ENCODE data around the gene ELK4.

ELK4 gene

DNA sequence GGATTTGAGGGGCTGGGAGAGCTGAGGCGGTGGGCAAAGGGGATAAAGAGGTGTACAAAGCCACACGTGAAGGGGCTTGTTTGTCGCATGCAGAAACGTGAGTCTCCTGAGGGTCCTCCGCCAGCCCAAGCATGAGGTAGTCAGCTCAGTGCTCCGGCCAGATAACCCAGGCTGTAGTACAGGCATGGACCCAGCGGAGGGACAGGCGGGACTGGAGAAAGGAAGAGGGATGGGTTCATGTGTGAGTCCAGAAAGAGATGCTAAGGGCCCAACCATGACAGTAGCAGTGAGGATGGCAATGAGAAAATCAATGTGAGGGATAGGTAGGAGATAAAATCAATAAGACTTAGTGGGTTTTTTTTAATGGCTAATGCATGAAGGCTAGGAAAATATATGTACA, 13.7 kb upstream of the ELK4 start:
- Histone ChIP-seq H3K79me2 (ENCODE audit: low read length) (no peaks in the 10 kb centered on the region), H3K9me3 (replicated peaks; ENCODE audit: insufficient read depth, low read length) (no peaks in the 10 kb centered on the region), H3K9me2 (replicated peaks; ENCODE audit: insufficient read depth, low read length) (no peaks in the 10 kb centered on the region), H2AFZ (ENCODE audit: low read length) (no peak overlapping the region), H3F3A (ENCODE audit: insufficient read depth, low read length) (no peaks in the 10 kb centered on the region), H3K27me3 (replicated peaks; ENCODE audit: insufficient read depth, low read length) (no peaks in the 10 kb centered on the region), H4K20me1 (ENCODE audit: insufficient read depth, low read length) (no peaks in the 10 kb centered on the region), H3K9ac (ENCODE audit: low read length) (no peak overlapping the region), H3K27ac (ENCODE audit: low read length) (no peak overlapping the region), H3K36me3 (replicated peaks; ENCODE audit: insufficient read depth, low read length) (no peaks in the 10 kb centered on the region), H3K4me1 (ENCODE audit: low read length) (no peaks in the 10 kb centered on the region), H3K4me2 (ENCODE audit: low read depth, low read length) (no peak overlapping the region), H3K4me3 (ENCODE audit: low read length) (no peak overlapping the region)
- no peak for TF ChIP-seq EZH2phosphoT487 (IDR thresholded peaks at IDR 0.05; ENCODE audit: low read length)
- TF ChIP-seq, protein P1, sequence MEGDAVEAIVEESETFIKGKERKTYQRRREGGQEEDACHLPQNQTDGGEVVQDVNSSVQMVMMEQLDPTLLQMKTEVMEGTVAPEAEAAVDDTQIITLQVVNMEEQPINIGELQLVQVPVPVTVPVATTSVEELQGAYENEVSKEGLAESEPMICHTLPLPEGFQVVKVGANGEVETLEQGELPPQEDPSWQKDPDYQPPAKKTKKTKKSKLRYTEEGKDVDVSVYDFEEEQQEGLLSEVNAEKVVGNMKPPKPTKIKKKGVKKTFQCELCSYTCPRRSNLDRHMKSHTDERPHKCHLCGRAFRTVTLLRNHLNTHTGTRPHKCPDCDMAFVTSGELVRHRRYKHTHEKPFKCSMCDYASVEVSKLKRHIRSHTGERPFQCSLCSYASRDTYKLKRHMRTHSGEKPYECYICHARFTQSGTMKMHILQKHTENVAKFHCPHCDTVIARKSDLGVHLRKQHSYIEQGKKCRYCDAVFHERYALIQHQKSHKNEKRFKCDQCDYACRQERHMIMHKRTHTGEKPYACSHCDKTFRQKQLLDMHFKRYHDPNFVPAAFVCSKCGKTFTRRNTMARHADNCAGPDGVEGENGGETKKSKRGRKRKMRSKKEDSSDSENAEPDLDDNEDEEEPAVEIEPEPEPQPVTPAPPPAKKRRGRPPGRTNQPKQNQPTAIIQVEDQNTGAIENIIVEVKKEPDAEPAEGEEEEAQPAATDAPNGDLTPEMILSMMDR (IDR thresholded peaks at IDR 0.05; ENCODE audit: low read length), result no peak
- no peak for TF ChIP-seq EZH2 (optimal IDR thresholded peaks at IDR 0.05; ENCODE audit: low read depth, low read length)
- DNase-seq, result no peak

DNA sequence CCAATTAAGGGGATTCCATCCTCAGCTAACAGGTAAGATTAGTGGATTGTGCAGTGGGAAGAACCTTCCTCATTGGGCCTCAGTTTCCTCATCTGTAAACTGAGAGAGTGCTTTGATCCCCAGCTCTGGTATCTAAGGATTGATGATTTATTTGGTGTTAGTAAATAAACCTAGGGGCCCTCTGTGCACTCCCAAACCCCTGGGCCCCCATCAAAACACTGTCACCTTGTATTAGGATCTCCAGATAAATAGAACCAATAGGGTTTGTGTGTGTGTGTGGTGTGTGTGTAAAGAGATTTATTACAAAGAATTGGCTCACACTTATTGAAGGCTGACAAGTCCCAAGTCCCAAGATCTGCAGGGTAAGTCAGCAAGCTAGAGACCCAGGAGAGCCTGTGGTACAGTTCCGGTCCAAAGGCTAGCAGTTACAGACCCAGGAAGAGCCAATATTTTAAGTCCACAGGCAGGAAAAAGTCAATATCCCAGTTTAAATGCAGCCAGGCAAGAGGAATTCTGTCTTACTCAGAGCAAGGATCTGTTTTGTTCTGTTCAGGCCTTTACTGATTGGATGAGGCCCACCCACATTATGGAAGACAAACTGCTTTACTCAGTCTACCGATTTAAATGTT, 11.0 kb upstream of the ELK4 start:
- Histone ChIP-seq H4K20me1 (ENCODE audit: insufficient read depth, low read length) (no peaks in the 10 kb centered on the region), H3K4me3 (ENCODE audit: low read length) (no peak overlapping the region), H3K9me2 (replicated peaks; ENCODE audit: insufficient read depth, low read length) (no peaks in the 10 kb centered on the region), H3K27ac (ENCODE audit: low read length) (no peak overlapping the region), H3K79me2 (ENCODE audit: low read length) (no peaks in the 10 kb centered on the region), H3K27me3 (replicated peaks; ENCODE audit: insufficient read depth, low read length) (peaks cover under 1% of the 10 kb centered on the region; the same call in 1 of the 2 replicates), H3K9me3 (replicated peaks; ENCODE audit: insufficient read depth, low read length) (no peaks in the 10 kb centered on the region), H3F3A (ENCODE audit: insufficient read depth, low read length) (no peaks in the 10 kb centered on the region), H2AFZ (ENCODE audit: low read length) (no peak overlapping the region), H3K36me3 (replicated peaks; ENCODE audit: insufficient read depth, low read length) (no peaks in the 10 kb centered on the region), H3K9ac (ENCODE audit: low read length) (no peak overlapping the region), H3K4me1 (ENCODE audit: low read length) (no peaks in the 10 kb centered on the region), H3K4me2 (ENCODE audit: low read depth, low read length) (no peak overlapping the region)
- no peak for DNase-seq
- TF ChIP-seq EZH2phosphoT487 (IDR thresholded peaks at IDR 0.05; ENCODE audit: low read length) (no peak), EZH2 (optimal IDR thresholded peaks at IDR 0.05; ENCODE audit: low read depth, low read length) (no peak)
- TF ChIP-seq, protein P1 (IDR thresholded peaks at IDR 0.05; ENCODE audit: low read length), result no peak

DNA sequence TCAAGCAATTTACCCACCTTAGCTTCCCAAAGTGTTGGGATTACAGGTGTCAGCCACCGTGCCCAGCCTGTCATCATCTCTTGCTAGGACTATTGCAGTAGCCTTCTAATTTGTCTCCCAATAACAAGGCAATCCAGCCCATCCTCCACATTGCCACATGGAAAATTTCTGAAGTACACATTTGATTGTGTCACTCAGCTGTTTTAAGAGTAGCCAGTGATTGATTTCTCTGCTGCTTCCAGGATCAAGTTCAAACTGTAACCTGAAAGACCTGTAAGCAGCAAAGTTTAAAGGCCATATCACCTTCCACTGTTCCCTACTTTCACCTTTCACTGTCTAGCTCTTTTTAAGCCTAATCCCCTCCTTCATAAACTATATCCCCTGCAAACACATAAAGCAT, 7.8 kb upstream of the ELK4 start:
- Histone ChIP-seq H3K4me3 (ENCODE audit: low read length) (no peak overlapping the region), H3K36me3 (replicated peaks; ENCODE audit: insufficient read depth, low read length) (no peaks in the 10 kb centered on the region), H3K79me2 (ENCODE audit: low read length) (no peaks in the 10 kb centered on the region), H3K9ac (ENCODE audit: low read length) (no peak overlapping the region), H3K9me2 (replicated peaks; ENCODE audit: insufficient read depth, low read length) (no peaks in the 10 kb centered on the region), H2AFZ (ENCODE audit: low read length) (no peak overlapping the region), H3F3A (ENCODE audit: insufficient read depth, low read length) (no peaks in the 10 kb centered on the region), H3K4me2 (ENCODE audit: low read depth, low read length) (no peak overlapping the region), H3K27ac (ENCODE audit: low read length) (no peak overlapping the region), H3K9me3 (replicated peaks; ENCODE audit: insufficient read depth, low read length) (no peaks in the 10 kb centered on the region), H4K20me1 (ENCODE audit: insufficient read depth, low read length) (no peaks in the 10 kb centered on the region), H3K27me3 (replicated peaks; ENCODE audit: insufficient read depth, low read length) (peaks cover 14% of the 10 kb centered on the region), H3K4me1 (ENCODE audit: low read length) (no peaks in the 10 kb centered on the region)
- TF ChIP-seq, protein P1 (IDR thresholded peaks at IDR 0.05; ENCODE audit: low read length), result no peak
- no peak for TF ChIP-seq EZH2phosphoT487 (IDR thresholded peaks at IDR 0.05; ENCODE audit: low read length)
- TF ChIP-seq EZH2 (optimal IDR thresholded peaks at IDR 0.05; ENCODE audit: low read depth, low read length), result no peak
- DNase-seq, result no peak

Measured in MM.1S (cell line).